Measurements from ENCODE around the gene ADAM15. TPM values are rescaled to one million over a fixed set of nuclear protein-coding genes. Genes with fewer than 3 reads are reported as not detected.

The ADAM15 gene
- total RNA-seq, 4 donors from 2014 or later, result 58.6 to 270 (median 153) TPM

DNA sequence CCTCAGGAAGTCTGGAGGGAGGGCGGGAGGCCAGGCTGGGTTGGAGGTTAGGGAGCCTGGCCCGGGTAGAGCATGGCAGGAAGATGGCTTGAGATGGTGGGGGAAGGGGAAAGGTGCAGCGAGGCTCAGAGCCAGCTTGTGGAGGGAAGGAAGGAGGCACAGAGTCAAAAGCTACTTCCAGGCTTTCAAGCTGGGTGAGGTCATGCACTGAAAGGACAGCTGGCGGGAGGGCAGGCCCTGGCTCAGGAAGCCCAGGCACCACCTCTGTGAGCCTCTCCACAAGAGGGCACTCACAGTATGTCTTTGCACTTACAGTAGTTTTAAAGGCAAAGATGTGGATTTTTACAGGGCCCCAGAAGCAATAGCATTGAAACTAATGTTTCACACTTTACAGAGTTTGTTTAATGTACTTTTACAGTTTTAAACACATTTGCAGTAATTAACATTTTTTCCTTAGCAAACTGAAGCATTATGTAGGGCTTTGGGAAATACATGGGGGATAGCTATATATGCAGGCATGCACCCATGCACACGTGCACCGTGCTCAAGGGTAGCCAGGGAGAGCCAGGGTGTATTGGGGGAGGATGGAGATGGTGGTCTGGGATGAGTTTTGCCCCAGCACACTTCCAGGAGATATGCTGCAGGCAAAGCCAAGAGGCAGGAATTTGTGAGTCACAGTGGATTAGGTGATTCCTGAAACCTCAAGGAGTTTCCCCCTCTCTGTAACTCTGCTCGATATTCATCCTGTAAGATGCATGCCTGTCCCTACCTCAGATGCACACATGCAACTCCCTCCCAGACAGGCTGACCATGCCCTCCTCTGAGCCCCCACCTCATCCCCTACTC lies 6.1 kb upstream of the ADAM15 start:
- no peaks in the 10 kb centered on the region for H3K36me3 ChIP-seq
- intact Hi-C loops (cut with DNase I; ENCODE audit: low total_unique reads), result no loop called here
- H3K27ac ChIP-seq, result no peak overlapping the region
- no peaks in the 10 kb centered on the region for H3K4me1 ChIP-seq
- H3K4me3 ChIP-seq, result no peak overlapping the region
- no peak for TF ChIP-seq POLR2A (IDR thresholded peaks at IDR 0.05)
- TF ChIP-seq, protein P1, sequence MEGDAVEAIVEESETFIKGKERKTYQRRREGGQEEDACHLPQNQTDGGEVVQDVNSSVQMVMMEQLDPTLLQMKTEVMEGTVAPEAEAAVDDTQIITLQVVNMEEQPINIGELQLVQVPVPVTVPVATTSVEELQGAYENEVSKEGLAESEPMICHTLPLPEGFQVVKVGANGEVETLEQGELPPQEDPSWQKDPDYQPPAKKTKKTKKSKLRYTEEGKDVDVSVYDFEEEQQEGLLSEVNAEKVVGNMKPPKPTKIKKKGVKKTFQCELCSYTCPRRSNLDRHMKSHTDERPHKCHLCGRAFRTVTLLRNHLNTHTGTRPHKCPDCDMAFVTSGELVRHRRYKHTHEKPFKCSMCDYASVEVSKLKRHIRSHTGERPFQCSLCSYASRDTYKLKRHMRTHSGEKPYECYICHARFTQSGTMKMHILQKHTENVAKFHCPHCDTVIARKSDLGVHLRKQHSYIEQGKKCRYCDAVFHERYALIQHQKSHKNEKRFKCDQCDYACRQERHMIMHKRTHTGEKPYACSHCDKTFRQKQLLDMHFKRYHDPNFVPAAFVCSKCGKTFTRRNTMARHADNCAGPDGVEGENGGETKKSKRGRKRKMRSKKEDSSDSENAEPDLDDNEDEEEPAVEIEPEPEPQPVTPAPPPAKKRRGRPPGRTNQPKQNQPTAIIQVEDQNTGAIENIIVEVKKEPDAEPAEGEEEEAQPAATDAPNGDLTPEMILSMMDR (IDR thresholded peaks at IDR 0.05), result peak; percentile 53 to 85 (median 67)
- peak; percentile 52 to 78 for DNase-seq
- H3K27me3 ChIP-seq, result no peaks in the 10 kb centered on the region
- no peaks in the 10 kb centered on the region for H3K9me3 ChIP-seq

DNA sequence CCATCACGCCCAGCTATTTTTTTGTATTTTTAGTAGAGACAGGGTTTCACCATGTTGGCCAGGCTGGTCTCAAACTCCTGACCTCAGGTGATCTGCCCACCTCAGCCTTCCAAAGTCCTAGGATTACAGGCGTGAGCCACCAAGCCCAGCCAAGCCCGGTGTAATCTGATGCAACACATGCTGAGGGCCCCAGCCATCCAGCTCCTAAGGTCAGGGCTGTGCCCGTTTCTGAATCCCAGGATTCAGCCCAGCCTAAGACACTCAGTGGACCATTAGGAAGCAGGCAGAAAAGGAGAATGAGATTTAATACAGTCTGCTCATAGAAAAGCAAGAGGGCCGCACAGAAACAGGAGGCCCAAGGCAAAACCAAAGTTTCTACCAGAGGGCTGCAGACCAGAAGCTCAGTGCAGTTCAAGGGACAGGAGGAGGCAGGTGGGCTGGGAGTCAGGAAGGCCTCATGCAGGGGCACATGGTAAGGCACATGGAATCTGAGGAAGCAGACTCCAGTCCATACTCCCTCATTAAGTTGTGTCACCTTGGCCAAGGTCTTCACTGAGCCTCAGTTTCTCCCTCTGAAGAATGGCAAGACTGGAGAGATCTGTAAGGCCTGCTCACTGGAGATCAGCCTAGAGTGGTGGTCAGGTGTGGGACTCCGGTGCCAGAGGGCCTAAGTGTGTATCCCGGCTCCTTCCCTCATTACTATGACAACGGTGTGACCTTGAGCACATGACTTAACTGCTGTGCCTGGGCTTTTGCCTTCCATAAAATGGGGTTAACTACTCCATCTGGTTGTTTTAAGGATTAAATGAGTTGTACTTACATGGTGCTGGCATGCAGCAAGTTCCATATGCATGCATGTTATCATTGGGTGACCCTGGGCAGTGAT lies 2.4 kb upstream of the ADAM15 start:
- Histone ChIP-seq H3K36me3 (no peaks in the 10 kb centered on the region), H3K4me1 (no peaks in the 10 kb centered on the region), H3K9me3 (no peaks in the 10 kb centered on the region), H3K4me3 (no peak overlapping the region), H3K27ac (no peak overlapping the region), H3K27me3 (no peaks in the 10 kb centered on the region)
- TF ChIP-seq POLR2A (IDR thresholded peaks at IDR 0.05), result no peak
- TF ChIP-seq, protein P1 (IDR thresholded peaks at IDR 0.05), result no peak
- intact Hi-C loops (cut with DNase I; ENCODE audit: low total_unique reads), result no loop called here
- no peak for DNase-seq

DNA sequence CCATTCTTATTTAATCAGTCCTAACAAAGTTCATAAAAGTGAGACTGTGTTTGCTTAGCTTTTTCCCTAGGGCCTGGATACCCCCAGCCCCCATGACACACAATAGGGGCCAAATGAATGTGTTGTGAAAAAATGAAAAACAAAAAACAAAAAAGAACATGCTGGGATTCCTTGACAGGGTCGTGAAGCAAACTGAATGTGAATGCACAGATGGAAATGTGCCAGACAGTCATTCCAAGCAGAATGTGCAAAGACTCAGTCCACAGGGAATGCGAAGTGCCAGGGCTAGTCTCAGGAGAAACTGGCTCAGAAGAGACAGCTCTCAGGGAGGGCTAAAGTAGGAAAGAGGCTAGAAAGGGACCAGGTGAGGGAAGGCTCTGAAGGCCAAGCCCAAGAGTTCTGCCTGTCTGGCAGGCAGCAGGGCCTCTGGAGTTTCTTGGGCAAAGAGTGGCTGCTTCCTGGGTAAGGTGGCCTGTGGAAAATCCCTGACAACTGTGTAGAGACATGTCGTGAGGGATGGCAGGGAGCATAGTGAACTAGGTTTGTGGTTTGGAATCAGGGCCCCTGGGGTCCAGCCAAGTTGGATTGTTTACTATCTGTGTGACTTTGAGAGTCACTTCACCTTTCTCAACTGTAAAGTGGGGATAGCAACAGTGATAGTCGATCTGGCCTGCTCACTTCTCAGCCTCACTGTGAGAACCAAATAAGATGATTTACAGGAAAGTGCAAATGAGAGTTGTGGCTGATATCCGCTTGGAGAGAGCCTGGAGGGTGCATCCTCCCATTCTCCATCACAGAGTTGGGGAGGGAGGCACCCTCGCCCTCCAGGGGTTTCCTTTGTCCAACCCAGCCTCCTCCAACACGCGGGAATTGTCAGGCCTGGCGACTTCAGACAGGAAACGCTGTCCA lies 1.2 kb upstream of the ADAM15 start:
- Histone ChIP-seq H3K27me3 (no peaks in the 10 kb centered on the region), H3K4me1 (no peaks in the 10 kb centered on the region), H3K27ac (peak overlapping the region; percentile 74 to 88), H3K4me3 (peak overlapping the region; percentile 61 to 68), H3K36me3 (no peaks in the 10 kb centered on the region), H3K9me3 (no peaks in the 10 kb centered on the region)
- no peak for DNase-seq
- TF ChIP-seq, protein P1 (IDR thresholded peaks at IDR 0.05), result no peak
- TF ChIP-seq POLR2A (IDR thresholded peaks at IDR 0.05), result no peak
- intact Hi-C loops (cut with DNase I; ENCODE audit: low total_unique reads), result no loop called here

DNA sequence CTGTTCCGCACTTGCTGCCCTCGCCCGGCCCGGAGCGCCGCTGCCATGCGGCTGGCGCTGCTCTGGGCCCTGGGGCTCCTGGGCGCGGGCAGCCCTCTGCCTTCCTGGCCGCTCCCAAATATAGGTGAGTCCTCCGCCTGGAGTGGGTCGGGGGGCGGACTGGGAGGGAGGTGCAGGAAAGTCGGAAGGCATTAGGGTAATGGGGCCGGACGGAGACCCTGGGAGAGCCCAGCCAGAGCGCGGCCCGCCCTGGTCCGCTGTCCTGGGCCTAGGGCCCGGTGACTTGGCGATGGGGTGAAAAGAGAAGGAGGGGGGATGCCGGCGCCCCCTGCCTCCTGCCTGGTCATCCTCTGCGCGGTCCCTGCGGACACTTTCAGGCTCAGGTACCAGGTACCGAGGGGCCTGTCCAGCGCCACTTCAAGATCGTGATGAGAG lies 243 bp downstream of the ADAM15 start:
- Histone ChIP-seq H3K4me3 (peak overlapping the region; percentile 61 to 68), H3K27me3 (no peaks in the 10 kb centered on the region), H3K9me3 (no peaks in the 10 kb centered on the region), H3K36me3 (no peaks in the 10 kb centered on the region), H3K4me1 (no peaks in the 10 kb centered on the region), H3K27ac (peak overlapping the region; percentile 72 to 88)
- TF ChIP-seq POLR2A (IDR thresholded peaks at IDR 0.05), result peak in 1 of 2 donors; percentile 49
- TF ChIP-seq, protein P1 (IDR thresholded peaks at IDR 0.05), result peak in 1 of 4 experiments; percentile 9
- intact Hi-C loops (cut with DNase I; ENCODE audit: low total_unique reads), result no loop called here
- no peak for DNase-seq

All from uterus (tissue), 4 donors.